ENCODE measurements around the gene TBRG4. TPM values are rescaled to one million over a fixed set of nuclear protein-coding genes. Genes with fewer than 3 reads are reported as not detected.
"Not testable (repeated sequence)": the region's sequence is repeated elsewhere in the genome, so short reads cannot be mapped to it uniquely, and the experiment has no call there.

Gene TBRG4
- 117 and 137 TPM in 2 replicates for total RNA-seq (2014; rRNA removed; shearing (Covaris generic))

DNA sequence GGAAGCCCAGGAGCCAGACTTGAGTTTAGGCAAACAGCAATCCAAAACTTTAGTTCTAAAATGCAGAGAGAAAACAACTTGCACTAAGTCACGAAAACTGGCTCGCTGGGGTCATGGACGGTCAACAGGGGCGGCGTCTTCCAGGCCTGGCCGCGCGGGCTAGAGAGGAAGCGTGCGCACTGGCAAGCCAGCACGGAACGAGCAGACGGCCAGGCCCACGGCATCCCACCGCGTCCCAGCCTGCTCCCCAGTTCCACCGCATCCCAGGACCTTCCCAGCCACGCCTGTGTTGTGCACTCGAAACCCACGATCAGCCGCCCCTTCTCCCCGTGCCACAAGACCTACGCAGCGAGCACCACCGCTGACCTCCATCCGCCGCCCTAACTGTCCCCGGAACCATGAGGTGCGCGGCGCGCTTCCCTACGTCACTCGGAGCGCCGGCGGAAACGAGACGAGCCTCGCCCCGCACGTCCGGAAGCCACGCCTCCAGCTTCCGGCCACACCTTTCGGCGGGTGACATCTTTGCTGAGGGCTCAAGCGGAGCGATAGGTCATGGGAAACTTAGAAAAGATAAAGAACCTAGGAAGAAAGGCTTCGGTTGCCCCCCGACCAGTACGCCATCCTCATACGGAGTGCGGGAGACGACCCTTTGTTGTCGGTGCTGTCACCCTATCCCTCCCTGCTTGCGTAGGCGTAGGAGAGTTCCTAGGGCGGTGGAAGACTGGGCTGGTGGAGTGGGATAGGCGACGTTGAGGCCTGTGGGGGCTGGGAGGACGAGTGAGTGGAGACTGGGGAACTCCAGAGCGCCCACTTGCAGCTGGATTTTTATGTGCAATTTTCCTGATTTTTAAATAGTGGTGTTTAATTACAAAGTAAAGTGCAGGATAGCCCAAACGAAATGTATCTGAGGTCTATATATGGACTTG, at the start of gene TBRG4:
Gene TBRG4, minus strand, starts transcription at position 400 of the 926 bp plus-strand sequence. CDS start 2,460 bp downstream, outside the sequence.
- Histone ChIP-seq H3K36me3 (peaks cover 30% of the 10 kb centered on the region), H3K4me3 (peak within 1 kb of the TSS; percentile 80), H3K4me1 (0 out of 2 replicates have a peak, but pooled peaks cover 3% of the 10 kb centered on the region), H3K27me3 (no peaks in the 10 kb centered on the region), H3K9me3 (replicated peaks) (no peaks in the 10 kb centered on the region), H3K27ac (peak within 1 kb of the TSS; percentile 74)
- DNase-seq = peak; percentile 95 to 97

DNA sequence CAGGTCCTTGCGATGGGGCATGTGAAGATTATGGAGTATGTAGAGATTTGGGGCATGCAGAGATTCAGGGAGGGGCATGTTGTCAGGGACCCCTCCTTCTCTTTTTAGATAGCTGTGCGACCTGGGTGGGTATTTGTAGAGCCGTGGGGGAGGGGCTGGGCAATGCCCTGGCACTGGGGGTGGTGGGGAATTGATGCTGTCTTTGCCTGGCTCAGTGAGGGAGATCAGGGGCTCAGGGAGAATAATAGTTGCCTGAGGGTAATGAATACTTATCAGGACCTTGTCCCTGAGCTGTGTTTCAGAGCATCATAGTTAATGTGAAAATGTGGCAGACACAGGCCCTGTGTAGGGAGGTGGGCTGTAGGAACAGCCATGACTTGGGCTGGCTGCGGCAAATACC, 49.6 kb upstream of the TBRG4 start:
- no peaks in the 10 kb centered on the region for H3K36me3 ChIP-seq
- no peak for DNase-seq
- H3K4me3 ChIP-seq = no peak overlapping the region
- peaks cover 10% of the 10 kb centered on the region for H3K27me3 ChIP-seq
- H3K27ac ChIP-seq = no peak overlapping the region
- no peaks in the 10 kb centered on the region for H3K9me3 ChIP-seq (replicated peaks)
- no peaks in the 10 kb centered on the region for H3K4me1 ChIP-seq

DNA sequence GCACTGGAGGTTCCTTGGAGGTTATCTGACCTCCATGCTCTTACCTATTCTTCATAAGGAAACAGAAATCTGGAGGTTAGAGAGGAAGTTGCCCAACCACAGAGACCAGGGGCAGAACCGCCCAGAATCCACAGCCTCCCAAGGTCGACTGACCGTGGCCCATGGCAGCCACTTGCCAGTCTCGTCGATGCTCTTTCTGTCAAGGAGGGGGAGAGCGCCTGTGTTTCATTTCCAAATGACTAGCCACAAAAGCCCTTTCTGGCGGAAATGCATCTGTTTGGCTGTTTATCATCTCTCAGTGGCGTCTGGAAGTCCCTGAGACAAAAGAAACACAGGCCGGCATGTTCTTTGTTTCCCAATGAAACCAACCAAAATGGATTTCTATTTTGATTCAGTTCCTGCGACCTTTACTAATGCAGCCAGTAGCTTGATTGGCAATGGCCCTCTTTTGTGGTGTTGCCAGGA, 49.0 kb upstream of the TBRG4 start:
- no peak overlapping the region for H3K27ac ChIP-seq
- peaks cover 10% of the 10 kb centered on the region for H3K27me3 ChIP-seq

DNA sequence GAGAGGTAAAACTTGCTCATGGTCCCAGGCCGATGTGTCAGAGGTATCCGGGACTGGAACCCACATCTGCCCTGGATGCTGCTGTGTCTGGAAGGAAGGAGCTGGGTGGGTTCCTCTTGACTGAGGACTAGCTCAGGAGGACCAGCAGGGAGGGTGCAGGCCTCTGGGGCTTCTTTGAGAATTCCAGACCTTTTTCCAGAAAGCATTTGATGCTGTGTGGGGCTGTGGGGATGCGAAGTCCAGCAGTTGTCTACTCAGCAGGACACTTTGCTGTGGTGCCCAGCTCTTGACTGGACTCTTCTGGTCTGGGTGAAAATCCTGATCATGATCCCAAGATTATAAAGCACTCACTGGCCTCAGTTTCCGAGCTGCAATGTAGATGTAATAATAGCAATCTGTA, 47.8 kb upstream of the TBRG4 start:
- no peaks in the 10 kb centered on the region for H3K36me3 ChIP-seq
- no peak for DNase-seq
- no peak overlapping the region for H3K27ac ChIP-seq
- no peaks in the 10 kb centered on the region for H3K9me3 ChIP-seq (replicated peaks)
- no peaks in the 10 kb centered on the region for H3K4me1 ChIP-seq
- no peak overlapping the region for H3K4me3 ChIP-seq
- H3K27me3 ChIP-seq = peaks cover 10% of the 10 kb centered on the region

More for the DNA sequence above, 49.0 kb upstream of the TBRG4 start:
- DNase-seq = no peak
- no peaks in the 10 kb centered on the region for H3K36me3 ChIP-seq
- no peaks in the 10 kb centered on the region for H3K9me3 ChIP-seq (replicated peaks)
- H3K4me3 ChIP-seq = no peak overlapping the region
- H3K4me1 ChIP-seq = no peaks in the 10 kb centered on the region

DNA sequence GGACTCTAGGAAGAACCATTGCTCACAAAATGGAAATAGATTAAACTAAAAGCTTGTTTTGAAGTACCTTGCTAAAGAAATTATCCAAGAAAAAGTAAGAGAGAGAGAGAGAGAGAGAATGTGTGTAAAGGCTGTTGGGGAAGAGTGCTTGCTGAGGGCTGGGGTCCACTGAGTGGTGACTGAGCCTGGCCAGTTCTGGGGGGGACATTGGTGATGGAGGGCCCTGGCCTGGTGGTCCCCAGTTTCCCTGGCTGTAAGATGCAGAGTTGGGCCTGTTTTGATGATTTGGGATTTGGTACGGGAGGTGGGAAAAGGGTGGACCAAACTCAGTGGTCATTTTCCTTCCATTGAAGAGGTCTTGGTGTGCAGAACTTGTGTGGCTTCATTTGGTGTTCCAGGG, 47.0 kb upstream of the TBRG4 start:
- Histone ChIP-seq H3K4me1 (no peaks in the 10 kb centered on the region), H3K27ac (no peak overlapping the region), H3K36me3 (no peaks in the 10 kb centered on the region), H3K4me3 (no peak overlapping the region), H3K27me3 (peaks cover 10% of the 10 kb centered on the region), H3K9me3 (replicated peaks) (no peaks in the 10 kb centered on the region)
- DNase-seq = no peak

DNA sequence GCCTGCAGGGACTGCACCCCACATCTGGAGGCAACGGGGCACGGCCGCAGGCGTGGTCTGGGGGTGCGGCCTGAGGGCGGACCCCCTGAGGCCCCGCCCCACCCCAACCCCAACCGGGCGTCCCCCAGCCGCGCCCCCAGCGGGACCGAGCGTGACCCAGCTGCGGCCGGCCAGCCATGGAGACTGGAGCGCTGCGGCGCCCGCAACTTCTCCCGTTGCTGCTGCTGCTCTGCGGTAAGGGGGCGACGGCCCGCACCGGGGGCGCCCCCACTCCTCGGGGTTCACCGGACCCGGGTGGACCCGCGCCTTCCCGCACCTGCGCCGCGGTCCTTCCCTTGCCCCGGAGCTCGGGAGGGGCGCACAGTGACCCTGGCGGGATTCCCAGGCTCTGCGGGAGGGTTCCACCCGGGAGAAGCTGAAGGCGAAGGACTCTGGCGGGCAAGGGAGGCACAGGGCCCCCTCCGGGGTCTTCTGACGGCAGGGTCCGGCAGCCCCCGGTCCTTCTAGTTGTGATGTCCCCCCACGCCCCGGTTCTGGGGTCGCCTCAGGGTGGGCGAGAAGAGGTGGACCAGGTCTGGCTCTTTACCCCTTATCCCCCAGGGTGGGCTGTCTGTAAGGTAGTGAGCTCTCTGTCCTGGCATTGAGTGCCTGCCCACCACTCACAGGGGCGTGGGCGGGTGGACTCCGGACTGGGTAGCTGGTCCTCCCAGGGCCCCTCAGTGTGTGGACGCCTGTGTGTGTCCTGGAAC, 46.3 kb upstream of the TBRG4 start, which contains the start of gene RAMP3:
Gene RAMP3, plus strand, starts transcription at position 139 of the 749 bp plus-strand sequence. Its CDS starts 38 bp downstream, at position 177.
- Histone ChIP-seq H3K27me3 (peaks cover 10% of the 10 kb centered on the region), H3K36me3 (no peaks in the 10 kb centered on the region), H3K4me3 (no peak within 1 kb of the TSS), H3K27ac (no peak within 1 kb of the TSS), H3K9me3 (replicated peaks) (no peaks in the 10 kb centered on the region), H3K4me1 (no peaks in the 10 kb centered on the region)
- DNase-seq = no peak

DNA sequence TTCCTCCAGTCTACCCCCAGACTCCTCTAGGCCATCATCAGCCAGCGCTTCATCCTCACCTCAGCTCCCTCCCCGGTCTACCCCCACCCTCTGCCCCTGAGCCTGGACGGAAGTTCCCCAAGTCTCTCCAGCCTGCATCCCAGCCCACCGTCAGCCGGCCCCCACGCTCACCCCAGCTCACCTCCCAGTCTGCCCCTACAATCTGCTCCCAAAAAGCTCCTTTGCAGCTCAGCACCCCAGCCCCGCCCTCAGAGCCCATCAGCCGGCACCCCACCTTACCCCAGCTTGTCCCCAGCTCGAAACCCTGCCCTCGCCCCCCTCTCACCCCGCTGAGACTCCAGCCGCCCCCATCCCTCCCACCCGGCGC, 45.8 kb upstream of the TBRG4 start:
- H3K36me3 ChIP-seq = no peaks in the 10 kb centered on the region
- no peak overlapping the region for H3K4me3 ChIP-seq
- H3K4me1 ChIP-seq = no peaks in the 10 kb centered on the region
- H3K27ac ChIP-seq = no peak overlapping the region
- H3K27me3 ChIP-seq = peaks cover 10% of the 10 kb centered on the region
- no peak for DNase-seq
- no peaks in the 10 kb centered on the region for H3K9me3 ChIP-seq (replicated peaks)

DNA sequence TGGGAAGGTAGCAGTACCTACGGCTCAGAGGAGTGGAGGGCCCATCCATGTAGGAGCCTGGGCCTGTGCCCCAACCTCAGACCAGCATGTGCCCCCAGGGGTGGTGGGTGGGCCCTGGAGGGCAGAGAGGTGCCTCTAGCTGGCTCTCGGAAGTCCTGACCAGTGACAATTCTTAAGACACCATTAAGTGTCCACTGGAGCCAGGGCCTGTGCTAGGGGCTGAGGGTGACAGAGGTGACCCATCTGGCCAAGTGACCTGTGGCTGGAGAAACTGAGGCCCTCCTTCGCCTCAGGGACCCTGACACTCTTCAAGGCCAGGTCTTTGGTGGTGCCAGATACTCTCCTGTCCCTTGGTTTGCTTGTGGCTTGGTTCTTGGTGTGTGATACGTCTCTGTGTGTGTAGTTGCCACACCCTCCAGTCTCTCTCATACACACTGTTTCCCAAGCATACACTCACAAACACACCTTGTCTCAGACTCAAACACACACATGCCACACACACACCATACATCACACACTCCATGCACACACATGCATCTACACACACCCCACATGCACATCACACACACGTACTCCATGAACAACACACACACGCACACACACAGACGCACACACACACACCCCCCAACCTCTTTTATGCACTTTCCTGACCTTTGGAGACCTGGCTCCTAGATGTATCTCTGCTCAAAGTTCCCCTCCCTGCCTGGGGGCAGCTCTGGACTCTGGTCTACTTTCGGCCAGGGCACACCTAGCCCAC, 45.2 kb upstream of the TBRG4 start:
- no peak for DNase-seq
- Histone ChIP-seq H3K36me3 (no peaks in the 10 kb centered on the region), H3K4me3 (no peak overlapping the region), H3K27ac (no peak overlapping the region), H3K9me3 (replicated peaks) (no peaks in the 10 kb centered on the region), H3K27me3 (peaks cover 10% of the 10 kb centered on the region), H3K4me1 (no peaks in the 10 kb centered on the region)

DNA sequence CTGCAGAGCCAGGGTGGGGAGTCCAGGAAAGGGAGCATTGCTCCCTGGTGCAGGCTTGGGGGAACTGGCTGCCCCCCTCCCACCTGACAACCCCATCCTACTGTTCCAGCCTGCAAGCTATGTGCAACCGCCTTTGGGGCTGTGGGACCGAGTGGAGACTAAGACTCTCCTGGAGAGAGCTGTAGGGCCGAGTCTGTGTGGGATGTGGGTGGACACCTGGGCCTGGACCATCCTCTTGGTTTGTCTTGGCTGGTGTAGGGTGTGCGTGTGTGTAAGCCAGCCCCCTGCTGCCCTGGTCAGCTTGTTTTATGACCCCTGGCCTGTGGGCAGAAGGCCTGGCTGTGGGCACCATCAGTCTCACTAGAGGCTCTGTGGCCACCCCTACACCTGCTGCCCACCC, 44.4 kb upstream of the TBRG4 start:
- Histone ChIP-seq H3K4me3 (no peak overlapping the region), H3K27ac (no peak overlapping the region), H3K9me3 (replicated peaks) (no peaks in the 10 kb centered on the region), H3K4me1 (no peaks in the 10 kb centered on the region), H3K36me3 (no peaks in the 10 kb centered on the region), H3K27me3 (peaks cover 10% of the 10 kb centered on the region)
- no peak for DNase-seq

DNA sequence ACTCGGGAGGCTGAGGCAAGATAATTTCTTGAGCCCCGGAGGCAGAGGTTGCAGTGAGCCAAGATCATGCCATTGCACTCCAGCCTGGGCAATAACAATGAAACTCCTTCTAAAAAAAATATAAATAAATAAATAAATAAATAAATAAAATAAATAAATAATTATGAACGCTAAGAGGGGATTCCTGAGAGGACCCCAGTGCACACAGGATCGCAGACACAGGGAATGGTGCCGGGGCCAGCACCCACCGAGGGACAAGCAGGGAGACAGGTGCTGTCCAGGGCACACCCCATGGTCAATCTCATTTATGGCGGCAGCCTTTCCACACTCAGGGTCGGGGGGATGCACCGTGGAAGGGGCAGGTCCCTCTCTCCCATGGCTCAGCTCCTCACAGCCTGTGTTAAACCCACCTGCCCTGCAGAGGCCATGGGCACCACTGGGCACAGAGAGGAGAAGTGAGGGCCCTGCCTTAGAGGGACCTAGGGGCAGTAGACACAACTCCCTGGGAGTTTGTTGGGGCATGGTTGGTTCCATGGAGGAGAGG, 43.9 kb upstream of the TBRG4 start:
- DNase-seq = no peak
- Histone ChIP-seq H3K36me3 (no peaks in the 10 kb centered on the region), H3K4me3 (no peak overlapping the region), H3K27me3 (peaks cover 7% of the 10 kb centered on the region), H3K4me1 (no peaks in the 10 kb centered on the region), H3K9me3 (replicated peaks) (no peaks in the 10 kb centered on the region), H3K27ac (no peak overlapping the region)

DNA sequence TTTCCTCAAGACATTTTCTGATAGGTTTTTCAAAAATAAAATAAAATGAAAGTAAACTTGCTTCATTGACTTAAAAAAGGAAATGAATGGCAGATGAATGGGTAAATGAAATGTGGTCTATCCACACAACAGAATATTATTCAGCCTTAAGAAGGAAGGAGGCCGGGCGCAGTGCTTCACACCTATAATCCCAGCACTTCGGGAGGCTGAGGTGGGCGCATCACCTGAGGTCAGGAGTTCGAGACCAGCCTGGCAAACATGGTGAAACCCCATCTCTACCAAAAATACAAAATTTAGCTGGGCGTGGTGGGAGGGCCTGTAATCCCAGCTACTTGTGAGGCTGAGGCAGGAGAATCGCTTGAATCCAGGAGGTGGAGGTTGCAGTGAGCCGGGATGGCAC, 42.4 kb upstream of the TBRG4 start:
- H3K4me3 ChIP-seq; H3K36me3 ChIP-seq; DNase-seq; H3K4me1 ChIP-seq; H3K27ac ChIP-seq; H3K27me3 ChIP-seq; H3K9me3 ChIP-seq (replicated peaks): not testable (repeated sequence)

DNA sequence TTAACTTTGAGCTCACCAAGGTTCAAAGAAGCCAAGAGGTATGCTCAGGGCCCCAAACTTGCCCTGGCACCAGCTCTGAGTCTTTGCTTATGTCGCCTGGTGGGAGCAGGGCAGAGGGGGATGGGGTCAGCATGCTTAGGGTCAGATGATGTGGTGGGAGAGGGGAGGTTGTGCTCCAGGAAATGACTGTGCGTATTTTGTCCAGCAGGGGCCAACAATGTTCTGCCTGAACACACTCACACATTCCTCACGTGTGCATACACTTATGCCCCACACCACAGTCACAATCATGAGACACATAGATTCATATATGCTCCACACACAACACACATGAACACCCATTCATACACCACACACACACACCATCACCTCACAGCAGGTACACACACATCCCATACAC, 41.7 kb upstream of the TBRG4 start:
- DNase-seq = no peak
- H3K4me1 ChIP-seq = no peaks in the 10 kb centered on the region
- H3K27me3 ChIP-seq = peaks cover 7% of the 10 kb centered on the region
- no peaks in the 10 kb centered on the region for H3K36me3 ChIP-seq
- no peak overlapping the region for H3K27ac ChIP-seq
- H3K9me3 ChIP-seq (replicated peaks) = no peaks in the 10 kb centered on the region
- H3K4me3 ChIP-seq = no peak overlapping the region

DNA sequence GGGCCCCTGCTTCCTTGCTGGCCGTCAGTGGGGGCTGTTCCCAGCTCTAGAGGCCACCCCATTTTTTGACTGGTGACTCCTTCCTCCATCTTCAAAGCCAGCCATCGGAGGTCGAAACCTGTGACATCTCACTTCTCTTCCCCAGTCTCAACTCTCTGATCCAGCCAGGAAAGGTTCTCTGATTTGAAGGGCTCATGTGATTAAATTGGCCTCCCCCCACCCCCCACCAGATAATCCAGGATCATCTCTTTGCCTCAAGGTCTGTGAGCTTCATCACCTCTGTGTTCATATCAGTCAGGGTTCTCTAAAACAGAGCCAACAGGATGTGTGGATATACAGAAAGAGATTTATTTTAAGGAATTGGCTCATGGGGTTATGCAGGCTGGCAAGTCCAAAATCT, 40.5 kb upstream of the TBRG4 start:
- no peaks in the 10 kb centered on the region for H3K9me3 ChIP-seq (replicated peaks)
- H3K36me3 ChIP-seq = no peaks in the 10 kb centered on the region
- no peak overlapping the region for H3K4me3 ChIP-seq
- DNase-seq = no peak
- H3K4me1 ChIP-seq = no peaks in the 10 kb centered on the region
- no peak overlapping the region for H3K27ac ChIP-seq
- peaks cover 12% of the 10 kb centered on the region for H3K27me3 ChIP-seq

DNA sequence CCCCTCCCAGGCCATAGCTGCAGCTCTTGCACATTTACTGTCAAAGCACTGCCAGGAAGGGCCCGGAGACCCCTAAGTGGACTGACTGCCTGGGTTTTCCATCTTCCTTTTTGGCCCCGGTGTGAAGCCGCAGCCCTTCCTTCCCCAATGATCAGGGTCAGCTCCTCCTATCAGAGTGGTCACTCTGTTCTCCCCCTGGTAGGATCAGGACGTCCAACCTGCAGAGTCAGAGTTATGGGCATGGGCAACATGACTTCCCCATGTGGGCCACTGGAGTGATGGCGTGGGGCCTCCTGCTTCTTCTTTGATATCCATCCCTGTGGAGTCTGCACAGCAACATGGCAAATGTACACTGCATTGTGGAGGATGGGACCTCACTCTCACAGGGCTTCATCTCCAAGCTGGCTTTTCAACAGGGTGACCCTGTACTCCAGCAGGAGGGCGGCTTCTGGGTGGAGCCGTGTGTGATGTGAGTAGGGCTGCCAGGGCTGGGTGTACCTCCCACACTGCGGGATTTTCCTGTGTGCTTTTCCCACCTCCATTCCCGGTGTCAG, 39.7 kb upstream of the TBRG4 start:
- H3K4me1 ChIP-seq = no peaks in the 10 kb centered on the region
- no peak for DNase-seq
- no peaks in the 10 kb centered on the region for H3K9me3 ChIP-seq (replicated peaks)
- H3K36me3 ChIP-seq = no peaks in the 10 kb centered on the region
- no peak overlapping the region for H3K27ac ChIP-seq
- no peak overlapping the region for H3K4me3 ChIP-seq
- peaks cover 16% of the 10 kb centered on the region for H3K27me3 ChIP-seq

All from SJCRH30 (cell line).